GM21381 (cell line): Measurements from ENCODE around the gene CEP83.

Source experiments
- ATAC-seq: cut with Tn5 transposase; IDR thresholded peaks from one replicate; pipeline ENCODE4 v1.9.1; 2021; ENCODE audit warnings: mild to moderate bottlenecking, moderate library complexity; ENCODE audit not compliant: unreplicated experiment

CEP83 gene

GRCh38 chr12:94308612-94309011 is 151.1 kb downstream of the CEP83 start:
- no peak for ATAC-seq

GRCh38 chr12:94305130-94305957 is 154.3 kb downstream of the CEP83 start:
- ATAC-seq, result peak; percentile 64

GRCh38 chr12:94304566-94305061 is 155.1 kb downstream of the CEP83 start:
- no peak for ATAC-seq

GRCh38 chr12:94304012-94304411 is 155.7 kb downstream of the CEP83 start:
- ATAC-seq, result no peak

GRCh38 chr12:94299846-94300245 is 159.8 kb downstream of the CEP83 start:
- ATAC-seq, result no peak

GRCh38 chr12:94297876-94298505 is 161.7 kb downstream of the CEP83 start:
- ATAC-seq, result no peak

- no peak for ATAC-seq
These were observed 162.5 kb downstream of the CEP83 start for GRCh38 chr12:94297096-94297699.

- ATAC-seq, result no peak
These were observed 169.3 kb downstream of the CEP83 start for GRCh38 chr12:94290353-94290752.

GRCh38 chr12:94289461-94290312 is 170.0 kb downstream of the CEP83 start:
- ATAC-seq, result no peak

- ATAC-seq, result no peak
These were observed 172.4 kb downstream of the CEP83 start for GRCh38 chr12:94287245-94287628.

GRCh38 chr12:94286583-94287244 is 173.0 kb downstream of the CEP83 start:
- ATAC-seq, result no peak

- no peak for ATAC-seq
These were observed 173.6 kb downstream of the CEP83 start for GRCh38 chr12:94285943-94286582.

GRCh38 chr12:94284859-94285258 is 174.8 kb downstream of the CEP83 start:
- ATAC-seq, result no peak

- ATAC-seq, result no peak
These were observed 175.6 kb downstream of the CEP83 start for GRCh38 chr12:94284046-94284445.

GRCh38 chr12:94282675-94283074 is 177.0 kb downstream of the CEP83 start:
- no peak for ATAC-seq

- no peak for ATAC-seq
These were observed 179.6 kb downstream of the CEP83 start for GRCh38 chr12:94280063-94280462.

- no peak for ATAC-seq
These were observed 182.2 kb downstream of the CEP83 start for GRCh38 chr12:94277426-94278000.

- ATAC-seq, result no peak
These were observed 182.9 kb downstream of the CEP83 start for GRCh38 chr12:94276725-94277124.

- ATAC-seq, result no peak
These were observed 186.4 kb downstream of the CEP83 start for GRCh38 chr12:94273272-94273671.

GRCh38 chr12:94272280-94272679 is 187.4 kb downstream of the CEP83 start:
- no peak for ATAC-seq
